Kasumi-1 (cell line): ENCODE measurements around the gene ZNF615.
"Not testable (repeated sequence)": the region's sequence is repeated elsewhere in the genome, so short reads cannot be mapped to it uniquely, and the experiment has no call there.

ENCODE experiments used
- DNase-seq, 2 experiments: peaks; one replicate each; lab custom pipeline; 2025; lab: John Stamatoyannopoulos, UW

ZNF615 gene

GRCh38 chr19:52007806-52008557 lies at the start of gene ZNF615:
TSS of gene ZNF615 (minus strand) at chr19:52008211. CDS start at chr19:52003711, 4,500 bp downstream.
- no peak for DNase-seq

- not testable (repeated sequence) for DNase-seq
These were observed 48.5 kb upstream of the ZNF615 start for GRCh38 chr19:52056480-52056879.

- DNase-seq: not testable (repeated sequence)
These were observed 43.7 kb upstream of the ZNF615 start for GRCh38 chr19:52051736-52052135.

- peak; percentile 30 to 39 for DNase-seq
These were observed 40.8 kb upstream of the ZNF615 start, which contains the start of gene ZNF432 for GRCh38 chr19:52048555-52049501. TSS of gene ZNF432 (minus strand) at chr19:52048838. CDS start at chr19:52046868, 1,970 bp downstream.

- no peak for DNase-seq
These were observed 31.2 kb upstream of the ZNF615 start for GRCh38 chr19:52039169-52039568.

- no peak for DNase-seq
These were observed 26.2 kb upstream of the ZNF615 start for GRCh38 chr19:52034051-52034728.

- DNase-seq: no peak
These were observed 20.7 kb upstream of the ZNF615 start for GRCh38 chr19:52028780-52029123.

GRCh38 chr19:52028027-52028779 lies 20.2 kb upstream of the ZNF615 start, which contains the start of gene ZNF614:
TSS of gene ZNF614 (minus strand) at chr19:52028379. CDS start at chr19:52025745, 2,634 bp downstream.
- peak; percentile 10 to 28 for DNase-seq

- not testable (repeated sequence) for DNase-seq
These were observed 18.4 kb upstream of the ZNF615 start for GRCh38 chr19:52026255-52026990.

- not testable (repeated sequence) for DNase-seq
These were observed 16.5 kb upstream of the ZNF615 start for GRCh38 chr19:52024478-52024877.

- DNase-seq: no peak
These were observed 14.2 kb upstream of the ZNF615 start for GRCh38 chr19:52022193-52022592.

- DNase-seq: no peak
These were observed 12.5 kb upstream of the ZNF615 start for GRCh38 chr19:52020506-52020905.

- no peak for DNase-seq
These were observed 2.7 kb upstream of the ZNF615 start for GRCh38 chr19:52010674-52011073.

- DNase-seq: no peak
These were observed 583 bp downstream of the ZNF615 start for GRCh38 chr19:52007451-52007805.

- no peak for DNase-seq
These were observed 13.9 kb downstream of the ZNF615 start for GRCh38 chr19:51994048-51994644.

GRCh38 chr19:51993422-51993821 lies 14.6 kb downstream of the ZNF615 start:
- no peak for DNase-seq

- no peak for DNase-seq
These were observed 21.4 kb downstream of the ZNF615 start, which contains the start of gene ZNF350 for GRCh38 chr19:51986309-51987291. TSS of gene ZNF350 (minus strand) at chr19:51986840. CDS start at chr19:51974360, 12,480 bp downstream.

- DNase-seq: no peak
These were observed 24.6 kb downstream of the ZNF615 start for GRCh38 chr19:51983361-51983760.

- DNase-seq: not testable (repeated sequence)
These were observed 27.1 kb downstream of the ZNF615 start for GRCh38 chr19:51980926-51981325.
